GM19193 (cell line): ENCODE measurements around the gene DNM2.

Source experiments
- POLR2A ChIP-seq: IDR thresholded peaks from 4 replicates; pipeline ENCODE4 v1.6.1; 2011; ENCODE audit not compliant: insufficient read depth, insufficient read length; ENCODE audit errors: extremely low read depth

Gene DNM2

DNA sequence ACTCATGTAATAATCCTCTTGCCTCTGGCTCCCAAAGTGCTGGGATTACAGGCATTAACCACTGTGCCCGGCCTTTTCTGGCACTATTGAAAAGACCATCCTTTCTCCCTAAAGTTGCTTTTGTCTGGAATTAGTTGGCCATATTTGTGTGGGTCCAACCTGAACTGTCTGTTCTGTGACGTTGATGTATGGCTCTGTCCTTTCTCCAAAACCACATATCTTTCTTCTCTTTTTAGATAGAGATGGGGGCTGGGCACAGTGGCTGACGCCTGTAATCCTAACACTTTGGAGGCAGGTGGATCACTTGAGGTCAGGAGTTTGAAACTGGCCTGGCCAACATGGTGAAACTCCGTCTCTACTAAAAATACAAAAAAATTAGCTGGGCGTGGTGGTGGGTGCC is 17.9 kb downstream of the DNM2 start:
- TF ChIP-seq POLR2A, result no peak

- no peak for TF ChIP-seq POLR2A
Observed at GRCh38 chr19:10736189-10736588, 18.3 kb downstream of the DNM2 start.

DNA sequence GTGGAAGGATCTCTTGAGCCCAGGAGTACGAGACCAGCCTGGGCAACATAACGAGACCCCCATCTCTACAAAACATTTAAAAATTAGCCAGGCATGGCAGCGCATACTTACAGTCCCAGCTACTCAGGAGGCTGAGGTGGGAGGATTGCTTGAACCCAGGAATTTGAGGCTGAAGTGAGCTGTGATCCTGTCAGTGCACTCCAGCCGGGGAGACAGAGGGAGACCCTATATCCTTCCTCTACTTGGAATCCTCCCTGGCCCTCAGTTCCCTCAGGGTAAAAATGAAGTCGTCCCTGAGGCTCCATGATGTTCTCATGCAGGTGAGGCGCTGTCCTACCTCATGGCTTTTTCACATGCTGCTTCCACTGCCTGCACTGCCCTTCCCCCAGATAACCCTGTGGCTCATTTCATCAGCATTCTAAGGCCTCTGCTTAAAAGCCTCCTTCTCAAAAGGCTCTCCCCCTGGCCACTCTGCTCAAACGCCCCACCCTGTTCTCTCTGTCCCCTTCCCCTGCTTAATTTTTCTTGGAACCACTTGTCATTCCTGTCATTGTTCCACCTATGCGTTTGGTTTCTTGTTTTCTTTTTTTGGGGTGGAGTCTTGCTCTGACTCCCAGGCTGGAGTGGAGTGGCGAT is 19.2 kb downstream of the DNM2 start:
- TF ChIP-seq POLR2A, result no peak

- no peak for TF ChIP-seq POLR2A
Observed at GRCh38 chr19:10737722-10738121, 19.8 kb downstream of the DNM2 start.

DNA sequence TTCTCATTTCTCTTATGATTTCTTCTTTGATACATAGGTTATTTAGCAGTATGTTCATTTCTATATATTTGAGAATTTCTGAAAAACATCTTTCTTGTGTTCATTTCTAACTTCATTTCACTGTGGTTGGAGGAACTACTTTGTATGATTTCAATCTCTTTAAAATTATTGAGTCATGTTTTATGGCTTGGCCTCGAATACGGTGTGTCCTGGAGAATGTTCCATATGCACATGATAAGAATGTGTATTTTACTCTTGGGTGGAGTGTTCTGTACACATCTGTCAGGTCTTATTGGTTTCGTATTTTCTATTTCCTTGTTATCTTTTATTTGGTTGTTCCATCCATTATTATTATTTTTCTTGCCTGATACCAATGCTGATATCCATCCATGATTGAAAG is 22.9 kb downstream of the DNM2 start:
- no peak for TF ChIP-seq POLR2A

- no peak for TF ChIP-seq POLR2A
Observed at GRCh38 chr19:10742476-10742875, 24.6 kb downstream of the DNM2 start.

- TF ChIP-seq POLR2A, result no peak
Observed at GRCh38 chr19:10744253-10744798, 26.4 kb downstream of the DNM2 start.

- no peak for TF ChIP-seq POLR2A
Observed at GRCh38 chr19:10744801-10745293, 27.0 kb downstream of the DNM2 start.

DNA sequence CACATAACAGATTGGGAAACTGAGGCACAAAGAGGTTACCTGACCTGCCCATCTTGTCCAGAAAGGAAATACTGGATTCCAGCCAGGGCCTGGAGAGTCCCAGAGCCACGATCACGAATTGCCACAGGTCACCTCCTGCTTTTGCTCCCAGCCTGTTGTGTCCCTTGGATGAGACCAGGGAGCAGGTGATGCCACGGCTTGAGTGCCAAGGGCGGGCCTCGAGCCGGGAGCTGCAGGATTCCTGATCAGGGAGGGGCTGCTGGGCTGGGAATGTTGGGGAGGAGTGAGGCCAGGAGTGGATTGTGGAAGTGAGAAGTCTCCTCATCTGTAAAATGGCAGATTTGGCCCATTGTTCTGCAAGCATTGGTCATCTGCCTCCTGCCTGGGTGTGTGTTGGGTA is 29.4 kb downstream of the DNM2 start:
- no peak for TF ChIP-seq POLR2A

DNA sequence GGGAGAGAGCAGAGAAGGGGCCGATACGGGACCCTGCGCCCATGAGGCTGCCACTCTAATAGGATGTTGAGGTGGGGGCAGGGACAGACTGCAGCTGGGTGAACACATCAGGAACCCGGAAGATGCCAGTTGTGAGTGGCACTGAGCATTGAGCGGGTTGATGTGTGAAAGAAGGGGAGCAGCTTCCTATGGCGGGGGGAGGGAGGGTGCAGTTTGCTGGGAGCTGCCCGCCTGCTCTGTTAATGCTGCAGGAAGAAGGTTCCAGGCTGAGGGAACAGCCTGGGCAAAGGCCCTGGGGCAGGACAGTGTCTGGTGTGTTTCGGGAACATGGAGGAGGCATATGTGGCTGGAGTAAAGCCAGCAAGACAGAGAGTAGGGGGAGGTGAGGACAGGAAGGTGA is 29.8 kb downstream of the DNM2 start:
- no peak for TF ChIP-seq POLR2A

GRCh38 chr19:10748195-10748926 is 30.5 kb downstream of the DNM2 start:
- no peak for TF ChIP-seq POLR2A

DNA sequence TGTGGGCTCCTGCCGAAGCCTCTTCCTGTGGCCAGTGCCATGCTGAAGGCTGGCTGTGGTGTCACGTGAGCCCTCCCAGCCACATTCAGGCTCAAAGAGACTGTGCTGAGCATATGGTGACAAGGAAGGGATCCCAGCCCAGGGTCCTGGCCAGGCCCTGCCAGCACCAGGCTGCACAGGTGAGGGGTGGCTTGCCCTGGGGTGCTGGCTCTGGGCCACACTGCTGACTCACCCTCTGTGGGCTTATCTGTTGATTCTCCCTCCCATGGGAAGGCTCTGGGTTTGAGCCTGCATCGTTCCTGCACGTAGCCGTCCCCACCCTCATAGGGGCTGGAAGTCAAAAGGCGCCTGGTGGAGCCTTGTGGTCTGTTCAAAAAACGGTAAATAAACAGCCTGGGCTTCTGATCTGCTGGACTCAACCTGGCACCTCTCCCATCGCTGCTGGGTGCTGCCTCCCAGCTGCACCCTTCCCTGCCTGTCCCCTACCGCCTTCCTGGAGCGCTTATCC is 31.1 kb downstream of the DNM2 start:
- TF ChIP-seq POLR2A, result no peak

GRCh38 chr19:10749435-10750384 is 31.8 kb downstream of the DNM2 start:
- no peak for TF ChIP-seq POLR2A

- TF ChIP-seq POLR2A, result no peak
Observed at GRCh38 chr19:10751109-10751953, 33.5 kb downstream of the DNM2 start.
